CD4-positive, alpha-beta T cell (primary cell): ENCODE data around the gene ADM2. TPM values are rescaled to one million over a fixed set of nuclear protein-coding genes. Genes with fewer than 3 reads are reported as not detected.

Experiments
- ATAC-seq: fragments of 200-7000 bp; cut with Tn5 transposase; one replicate; pipeline ENCODE4 v1.10.0; 2022; ENCODE audit warnings: mild to moderate bottlenecking; ENCODE audit not compliant: poor library complexity
- CTCF ChIA-PET: fragments of 350-600 bp; sonication (Branson Sonifier 250); formaldehyde crosslinking; loops from one replicate; lab custom pipeline; 2021; ENCODE audit warnings: antibody characterized with exemption, inconsistent platforms; lab: Charles Lee
- POLR2A ChIA-PET: fragments of 350-600 bp; sonication (Branson Sonifier 250); formaldehyde crosslinking; loops from one replicate; lab custom pipeline; 2021; ENCODE audit warnings: antibody characterized with exemption, inconsistent platforms; lab: Charles Lee
- DNase-seq, 14 experiments: peaks; one replicate each; pipeline ENCODE4 v3.0.0-alpha.2; 2013 to 2020; ENCODE audit warnings: mixed read lengths in 2 of 14
- H3K27ac ChIP-seq, 2 donors: one replicate each; pipeline versions ENCODE4 v1.5.1 to v1.7.0; 2013; ENCODE audit warnings: low read length in 2 of 2, low read depth in 1 of 2, mild to moderate bottlenecking in 1 of 2
- H3K27me3 ChIP-seq, 2 experiments: 1 replicate in 1 of 2; 2 replicates in 1 of 2; pipeline versions ENCODE4 v1.6.1 to v1.7.0; 2013; ENCODE audit warnings: low read length in 2 of 2, control low read depth in 1 of 2, mild to moderate bottlenecking in 1 of 2, moderate library complexity in 1 of 2; ENCODE audit not compliant: insufficient read depth in 2 of 2, control insufficient read depth in 1 of 2
- H3K36me3 ChIP-seq: one replicate; pipeline ENCODE4 v1.6.1; 2013; ENCODE audit warnings: low read length, control low read depth; ENCODE audit not compliant: insufficient read depth
- H3K4me1 ChIP-seq: one replicate; pipeline ENCODE4 v1.6.1; 2013; ENCODE audit warnings: low read length, control low read depth; ENCODE audit not compliant: insufficient read depth
- H3K4me3 ChIP-seq: one replicate; pipeline ENCODE4 v1.5.1; 2013; ENCODE audit warnings: mild to moderate bottlenecking, low read length, moderate library complexity
- H3K9me3 ChIP-seq, 2 experiments: 1 replicate in 1 of 2; 2 replicates in 1 of 2; pipeline versions ENCODE4 v1.6.1 to v1.7.0; 2013; ENCODE audit warnings: low read length in 2 of 2, mild to moderate bottlenecking in 2 of 2, control low read depth in 1 of 2, moderate library complexity in 1 of 2; ENCODE audit not compliant: control insufficient read depth in 1 of 2, insufficient read depth in 1 of 2
- H3K27ac Mint-ChIP-seq: one replicate; pipeline ENCODE4 v1.8.0; 2020; ENCODE audit warnings: mixed read lengths
- H3K27me3 Mint-ChIP-seq: one replicate; pipeline ENCODE4 v1.8.0; 2021; ENCODE audit warnings: mixed read lengths
- H3K36me3 Mint-ChIP-seq: one replicate; pipeline ENCODE4 v1.8.0; 2021; ENCODE audit warnings: low read depth, mixed read lengths
- H3K4me1 Mint-ChIP-seq: one replicate; pipeline ENCODE4 v1.8.0; 2021; ENCODE audit warnings: low read depth, mixed read lengths
- H3K4me3 Mint-ChIP-seq: one replicate; pipeline ENCODE4 v1.8.0; 2020; ENCODE audit warnings: mild to moderate bottlenecking, mixed read lengths
- H3K9me3 Mint-ChIP-seq: one replicate; pipeline ENCODE4 v1.8.0; 2020; ENCODE audit warnings: mixed read lengths
- intact Hi-C, 2 experiments: fragments of 100-400 bp; cut with DNase I in 1 of 2; cut with micrococcal nuclease in 1 of 2; formaldehyde crosslinking; loops; one replicate each; pipeline versions ENCODE4 v1.15.1 to v1.9.0; 2023 to 2025; cut with DNase I, micrococcal nuclease
- total RNA-seq, 174 experiments: library from RNA in 2 of 174; stranded (reverse) in 2 of 174; gene quantifications; one replicate each; pipeline ENCODE4 v1.2.3 and lab custom pipeline; 2021 to 2026
- TF ChIP-seq, protein P1 (sequence below): fragments of 200-600 bp; IDR thresholded peaks from one replicate; pipeline ENCODE4 v1.8.0; 2022; ENCODE audit warnings: antibody characterized with exemption, mild to moderate bottlenecking

The ADM2 gene
- total RNA-seq, 2 experiments from 2014 or later, result 1.1 to 1.6 TPM

DNA sequence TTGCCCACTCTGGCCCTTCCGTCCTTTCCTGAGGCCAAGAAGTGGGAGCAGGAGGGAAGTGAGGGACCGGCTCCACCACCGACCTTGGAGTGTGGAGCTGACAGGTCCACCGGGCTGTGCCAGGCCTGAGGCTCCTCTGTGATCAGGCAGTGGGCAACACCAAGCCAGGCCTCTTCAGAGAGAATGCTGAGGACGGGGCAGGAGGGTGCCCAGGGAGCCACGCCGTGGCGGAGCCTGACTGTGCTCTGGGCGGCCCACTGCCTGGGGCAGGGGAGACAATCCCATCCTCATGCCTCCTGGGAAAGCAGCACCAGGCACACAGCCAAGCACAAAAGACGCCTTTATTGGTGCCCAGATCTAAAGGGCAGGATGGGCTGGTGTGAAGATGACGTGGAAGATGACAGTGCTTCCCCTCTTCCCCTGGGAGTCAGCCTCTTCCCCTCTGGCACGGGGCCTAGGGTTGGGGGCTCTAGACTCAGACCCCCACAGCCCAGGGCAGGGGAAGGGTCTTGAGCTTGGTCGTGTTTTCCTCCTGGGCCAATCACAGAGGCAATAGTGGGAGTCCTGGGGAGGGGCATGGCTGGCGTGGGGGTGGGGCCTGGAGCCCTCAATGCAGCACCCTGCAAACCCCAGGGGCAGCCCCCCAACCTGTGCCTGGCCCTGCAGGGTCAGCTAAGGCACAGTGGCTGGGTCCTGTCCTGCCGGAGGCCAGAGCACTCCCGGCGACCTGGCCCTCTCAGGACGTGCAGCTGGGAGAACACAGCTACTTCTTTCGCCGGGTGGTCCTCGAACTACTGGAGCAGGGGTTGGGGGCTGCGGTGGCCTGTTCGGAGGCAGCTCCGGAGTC is 21.5 kb downstream of the ADM2 start:
- intact Hi-C loops, result loop anchor here in 1 of 2 experiments (10.0 kb wide), 1 partner anchor 158 kb away; the partner anchor contains the start of gene PPP6R2
- H3K27ac ChIP-seq, result no peak overlapping the region
- Mint-ChIP-seq H3K27ac (no peak overlapping the region), H3K27me3 (no peaks in the 10 kb centered on the region), H3K9me3 (no peaks in the 10 kb centered on the region), H3K36me3 (peaks cover 11% of the 10 kb centered on the region), H3K4me1 (peaks cover 14% of the 10 kb centered on the region), H3K4me3 (no peak overlapping the region)
- DNase-seq (peak in 1 of 14 experiments; percentile 26), ATAC-seq (no peak)
- TF ChIP-seq, protein P1, sequence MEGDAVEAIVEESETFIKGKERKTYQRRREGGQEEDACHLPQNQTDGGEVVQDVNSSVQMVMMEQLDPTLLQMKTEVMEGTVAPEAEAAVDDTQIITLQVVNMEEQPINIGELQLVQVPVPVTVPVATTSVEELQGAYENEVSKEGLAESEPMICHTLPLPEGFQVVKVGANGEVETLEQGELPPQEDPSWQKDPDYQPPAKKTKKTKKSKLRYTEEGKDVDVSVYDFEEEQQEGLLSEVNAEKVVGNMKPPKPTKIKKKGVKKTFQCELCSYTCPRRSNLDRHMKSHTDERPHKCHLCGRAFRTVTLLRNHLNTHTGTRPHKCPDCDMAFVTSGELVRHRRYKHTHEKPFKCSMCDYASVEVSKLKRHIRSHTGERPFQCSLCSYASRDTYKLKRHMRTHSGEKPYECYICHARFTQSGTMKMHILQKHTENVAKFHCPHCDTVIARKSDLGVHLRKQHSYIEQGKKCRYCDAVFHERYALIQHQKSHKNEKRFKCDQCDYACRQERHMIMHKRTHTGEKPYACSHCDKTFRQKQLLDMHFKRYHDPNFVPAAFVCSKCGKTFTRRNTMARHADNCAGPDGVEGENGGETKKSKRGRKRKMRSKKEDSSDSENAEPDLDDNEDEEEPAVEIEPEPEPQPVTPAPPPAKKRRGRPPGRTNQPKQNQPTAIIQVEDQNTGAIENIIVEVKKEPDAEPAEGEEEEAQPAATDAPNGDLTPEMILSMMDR, result no peak
- H3K4me1 ChIP-seq, result peaks cover 32% of the 10 kb centered on the region
- POLR2A ChIA-PET, result interaction anchor here (1.5 kb wide), 1 partner anchor 25 kb away, joined by 4 read pairs; no protein-coding TSS in a partner anchor
- peaks cover 37% of the 10 kb centered on the region for H3K36me3 ChIP-seq
- no peak overlapping the region for H3K4me3 ChIP-seq
- CTCF ChIA-PET, result interaction anchor here (1.3 kb wide), 1 partner anchor 23 kb away, joined by 4 read pairs; the partner anchor contains the start of gene SCO2
- no peaks in the 10 kb centered on the region for H3K27me3 ChIP-seq
- no peaks in the 10 kb centered on the region for H3K9me3 ChIP-seq

- Mint-ChIP-seq H3K9me3 (no peaks in the 10 kb centered on the region), H3K27ac (no peak overlapping the region), H3K27me3 (no peaks in the 10 kb centered on the region), H3K4me1 (peaks cover 11% of the 10 kb centered on the region), H3K36me3 (peaks cover 15% of the 10 kb centered on the region), H3K4me3 (no peak overlapping the region)
- TF ChIP-seq, protein P1, result no peak
- POLR2A ChIA-PET, result interaction anchor here (1.5 kb wide), 1 partner anchor 24 kb away, joined by 4 read pairs; no protein-coding TSS in a partner anchor
- H3K36me3 ChIP-seq, result peaks cover 37% of the 10 kb centered on the region
- DNase-seq (peak in 3 of 14 experiments; percentile 25 to 51 (median 27)), ATAC-seq (no peak)
- CTCF ChIA-PET, result interaction anchor here (1.3 kb wide), 1 partner anchor 22 kb away, joined by 4 read pairs; the partner anchor contains the start of gene SCO2
- no peaks in the 10 kb centered on the region for H3K9me3 ChIP-seq
- H3K4me1 ChIP-seq, result peaks cover 31% of the 10 kb centered on the region
- no peak overlapping the region for H3K4me3 ChIP-seq
- H3K27ac ChIP-seq, result no peak overlapping the region
- H3K27me3 ChIP-seq, result no peaks in the 10 kb centered on the region
- intact Hi-C loops, result loop anchor here in 1 of 2 experiments (10.0 kb wide), 1 partner anchor 159 kb away; the partner anchor contains the start of gene PPP6R2
Measured at GRCh38 chr22:50503475-50504145, 22.3 kb downstream of the ADM2 start.
